Placental pericyte (primary cell): ENCODE measurements around the gene ANO9. TPM values are rescaled to one million over a fixed set of nuclear protein-coding genes. Genes with fewer than 3 reads are reported as not detected.

ENCODE experiments used
- small RNA-seq: library from RNA; depleted of rRNA; stranded (forward); fragments of <200 nt; gene quantifications from one replicate; pipeline ENCODE3, GENCODE V24; 2012; ENCODE audit warnings: low replicate concordance
- total RNA-seq: library from RNA; depleted of rRNA; stranded (reverse); fragments of >200 nt; gene quantifications from 2 replicates; pipeline ENCODE4 v1.2.3, GENCODE V29; 2012

ANO9 gene
- not detected in 2 replicates for total RNA-seq

DNA sequence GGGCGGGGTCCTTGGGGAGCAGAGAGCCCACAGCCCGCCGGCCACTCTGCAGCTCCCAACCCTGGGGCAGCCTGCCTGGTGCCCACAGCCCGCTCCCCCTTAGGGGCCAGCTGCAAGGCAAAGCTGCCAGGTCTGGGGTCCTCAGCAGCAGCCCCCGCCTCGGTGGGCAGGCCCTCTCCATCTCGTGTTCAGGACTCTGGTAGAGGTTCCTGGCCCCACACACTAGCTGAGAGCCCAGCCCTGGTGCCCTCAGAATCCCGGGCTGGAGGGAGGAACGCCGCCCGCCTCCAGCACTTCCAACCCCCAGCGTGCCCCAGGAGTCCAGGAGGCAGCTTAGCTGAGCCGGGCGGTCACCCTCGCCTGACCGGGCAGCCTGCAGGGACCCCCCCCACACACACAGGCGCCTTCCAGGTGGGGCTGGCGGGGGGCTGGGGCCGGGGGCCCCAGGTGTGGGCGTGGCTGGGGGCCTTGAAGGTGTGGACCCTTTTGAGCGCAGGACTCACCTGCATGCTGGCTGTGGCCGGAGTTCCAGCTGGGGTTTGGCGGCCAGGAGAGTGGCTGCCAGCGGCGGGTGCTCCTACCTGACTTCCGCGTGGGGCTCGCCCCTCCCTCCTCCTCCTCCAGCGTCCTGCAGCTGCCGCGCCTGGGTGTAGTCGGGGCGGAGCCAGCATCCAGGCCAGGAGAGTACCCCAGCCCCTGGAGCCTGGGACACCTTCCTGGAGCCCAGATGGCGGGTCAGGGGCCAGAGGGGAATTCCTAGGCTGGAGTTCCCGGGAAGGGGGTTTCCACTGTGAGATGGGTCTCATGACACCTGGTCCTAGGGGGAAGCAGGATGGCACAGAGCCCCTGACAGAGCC, at the start of gene ANO9:
Gene ANO9, minus strand, starts transcription at position 594 of the 857 bp plus-strand sequence. Its CDS starts 85 bp downstream, at position 509.

DNA sequence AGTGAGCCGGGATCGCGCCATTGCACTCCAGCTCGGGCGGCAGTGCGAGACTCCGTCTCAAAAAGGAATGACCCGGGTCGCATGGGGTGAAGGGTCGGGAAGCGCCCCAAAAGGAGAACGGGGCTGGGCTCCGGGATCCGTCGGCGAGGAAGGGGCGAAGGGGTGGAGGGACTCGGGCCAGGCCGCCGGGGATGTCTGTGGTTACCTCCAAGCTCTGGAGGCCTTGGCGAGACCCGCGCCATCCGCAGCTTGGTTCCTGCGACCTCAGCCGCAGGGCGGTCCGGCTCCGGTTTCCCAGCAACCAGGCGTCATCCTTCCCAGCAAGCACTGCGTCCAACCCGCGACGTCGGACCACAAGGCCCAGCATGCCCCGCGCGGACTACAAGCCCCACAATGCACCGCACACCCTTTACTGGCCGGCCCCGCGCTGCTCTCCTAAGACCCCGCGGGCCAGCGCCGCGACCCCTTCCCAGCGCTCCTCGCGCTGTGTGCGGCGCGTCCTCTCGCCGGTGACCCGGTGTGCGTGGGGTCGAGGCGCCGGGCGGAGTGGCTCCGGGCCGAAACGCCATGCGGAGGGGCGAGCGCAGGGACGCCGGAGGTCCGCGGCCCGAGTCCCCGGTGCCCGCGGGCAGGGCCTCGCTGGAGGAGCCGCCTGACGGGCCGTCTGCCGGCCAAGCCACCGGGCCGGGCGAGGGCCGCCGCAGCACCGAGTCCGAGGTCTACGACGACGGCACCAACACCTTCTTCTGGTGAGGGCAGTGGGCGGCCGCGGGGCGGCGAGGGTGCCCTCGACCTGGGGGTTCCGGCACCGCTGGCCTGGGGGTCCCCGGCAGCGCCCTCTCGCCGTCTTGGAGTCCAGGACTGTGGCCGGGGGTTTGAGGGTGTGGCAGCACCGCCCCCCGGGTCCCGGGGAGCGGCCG, 8.3 kb upstream of the ANO9 start, which contains the start of gene PTDSS2:
Gene PTDSS2, plus strand, starts transcription at position 391 of the 920 bp plus-strand sequence. Its CDS starts 177 bp downstream, at position 568.

DNA sequence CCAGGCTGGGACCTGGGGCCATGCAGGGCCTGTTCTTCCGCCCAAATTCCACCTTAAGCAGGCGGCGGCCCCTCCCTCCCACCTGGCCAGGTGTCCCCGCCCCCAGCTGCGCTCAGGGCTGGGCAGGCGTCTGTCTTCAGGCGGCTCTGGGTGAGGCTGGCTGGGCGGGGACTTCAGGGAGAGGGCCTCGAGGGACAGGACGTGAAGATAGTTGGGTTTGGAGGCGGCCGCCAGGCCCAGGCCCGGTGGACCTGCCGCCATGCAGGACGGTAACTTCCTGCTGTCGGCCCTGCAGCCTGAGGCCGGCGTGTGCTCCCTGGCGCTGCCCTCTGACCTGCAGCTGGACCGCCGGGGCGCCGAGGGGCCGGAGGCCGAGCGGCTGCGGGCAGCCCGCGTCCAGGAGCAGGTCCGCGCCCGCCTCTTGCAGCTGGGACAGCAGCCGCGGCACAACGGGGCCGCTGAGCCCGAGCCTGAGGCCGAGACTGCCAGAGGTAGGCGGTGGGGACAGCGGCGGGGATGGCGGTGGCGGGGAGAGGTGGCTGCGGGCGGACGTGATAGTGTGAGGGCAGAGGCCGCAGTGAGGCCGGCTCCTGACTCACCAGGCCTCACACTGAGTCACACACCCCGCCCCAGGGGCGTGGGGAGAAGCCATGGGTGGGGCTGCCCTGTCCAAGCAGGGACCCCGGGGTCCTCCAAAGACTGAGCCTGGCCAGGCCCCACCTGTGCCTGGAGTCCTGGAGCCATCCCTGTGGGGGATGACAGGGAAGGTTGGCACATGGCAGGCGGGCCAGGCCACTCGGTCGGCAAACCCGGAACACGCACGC, 47.6 kb downstream of the ANO9 start, which contains the start of gene PKP3:
Gene PKP3, plus strand, starts transcription at position 176 of the 824 bp plus-strand sequence. Its CDS starts 84 bp downstream, at position 260.

GRCh38 chr11:369336-370018, 72.3 kb downstream of the ANO9 start, which contains the start of gene B4GALNT4:
Gene B4GALNT4 (plus strand): TSS chr11:369499. CDS start chr11:369804, 305 bp downstream.

Small RNA genes within 50 kb of the gene (small RNA-seq; reads per million reads assigned to genes)
- gene RN7SL838P = not detected

Other genes starting within 250 kb of the ANO9 start
- not detected in 2 replicates for gene SCGB1C1, start 248.9 kb downstream of the ANO9 start, total RNA-seq
- gene BET1L, start 234.6 kb downstream of the ANO9 start, total RNA-seq = 30.8 and 33.7 TPM in 2 replicates
- gene RIC8A, start 234.3 kb downstream of the ANO9 start, total RNA-seq = 166 and 246 TPM in 2 replicates
- gene SIRT3, start 205.7 kb downstream of the ANO9 start, total RNA-seq = 6.9 and 9.4 TPM in 2 replicates
- gene PSMD13, start 205.0 kb downstream of the ANO9 start, total RNA-seq = 123 and 195 TPM in 2 replicates
- not detected in 2 replicates for gene NLRP6, start 163.6 kb downstream of the ANO9 start, total RNA-seq
- gene PGGHG, start 152.9 kb downstream of the ANO9 start, total RNA-seq = 6.3 and 7.3 TPM in 2 replicates
- gene IFITM5, start 142.5 kb downstream of the ANO9 start, total RNA-seq = not detected in 2 replicates
- 19.6 and 56.2 TPM in 2 replicates for gene IFITM2, start 134.2 kb downstream of the ANO9 start, total RNA-seq
- 25.3 and 136 TPM in 2 replicates for gene IFITM1, start 128.0 kb downstream of the ANO9 start, total RNA-seq
- 45.5 and 328 TPM in 2 replicates for gene IFITM3, start 121.2 kb downstream of the ANO9 start, total RNA-seq
- 1.1 TPM in 2 replicates for gene B4GALNT4, start 72.5 kb downstream of the ANO9 start, total RNA-seq
- 0.66 and 1.3 TPM in 2 replicates for gene PKP3, start 47.8 kb downstream of the ANO9 start, total RNA-seq
- gene SIGIRR, start 27.0 kb downstream of the ANO9 start, total RNA-seq = 18.2 and 21.9 TPM in 2 replicates
- gene PTDSS2, start 8.3 kb upstream of the ANO9 start, total RNA-seq = 58.3 and 80.3 TPM in 2 replicates
- gene RNH1, start 65.2 kb upstream of the ANO9 start, total RNA-seq = 317 and 486 TPM in 2 replicates
- 44.6 and 46.1 TPM in 2 replicates for gene HRAS, start 93.6 kb upstream of the ANO9 start, total RNA-seq
- 1.6 and 2.8 TPM in 2 replicates for gene LRRC56, start 95.5 kb upstream of the ANO9 start, total RNA-seq
- 0.29 and 1.8 TPM in 2 replicates for gene LMNTD2, start 118.7 kb upstream of the ANO9 start, total RNA-seq
- gene RASSF7, start 119.0 kb upstream of the ANO9 start, total RNA-seq = 9.7 and 19.3 TPM in 2 replicates
- 33.5 and 39.8 TPM in 2 replicates for gene PHRF1, start 134.5 kb upstream of the ANO9 start, total RNA-seq
- 9.3 and 17.9 TPM in 2 replicates for gene IRF7, start 173.9 kb upstream of the ANO9 start, total RNA-seq
- not detected in 2 replicates for gene CDHR5, start 182.9 kb upstream of the ANO9 start, total RNA-seq
- not detected in 2 replicates for gene SCT, start 185.2 kb upstream of the ANO9 start, total RNA-seq
- gene DRD4, start 195.3 kb upstream of the ANO9 start, total RNA-seq = 0.22 TPM in 1 of 2 replicates, not detected in the other